Choroid plexus epithelial cell (primary cell): ENCODE results near the gene GRIA1.

Experiments used
- DNase-seq: peaks from one replicate; pipeline ENCODE4 v3.0.0-alpha.2; 2010; ENCODE audit warnings: low read depth
- H3K4me3 ChIP-seq: 2 replicates; pipeline ENCODE4 v1.5.1; 2011; ENCODE audit warnings: low read depth, mild to moderate bottlenecking, control low read depth, low read length, moderate library complexity
- CTCF ChIP-seq: conservative IDR thresholded peaks from 2 replicates; pipeline ENCODE4 v1.5.1; 2011; ENCODE audit warnings: low read depth, mild to moderate bottlenecking, control low read depth, inconsistent platforms, low read length, moderate library complexity

The GRIA1 gene

GRCh38 chr5:153696256-153696655 lies 205.8 kb downstream of the GRIA1 start:
- DNase-seq, result no peak
- no peak overlapping the region for H3K4me3 ChIP-seq
- TF ChIP-seq CTCF, result no peak

GRCh38 chr5:153699035-153699434 lies 208.6 kb downstream of the GRIA1 start:
- TF ChIP-seq CTCF, result no peak
- H3K4me3 ChIP-seq, result no peak overlapping the region
- DNase-seq, result no peak

- no peak for TF ChIP-seq CTCF
- no peak overlapping the region for H3K4me3 ChIP-seq
- DNase-seq, result no peak
Measured at GRCh38 chr5:153700940-153701339, 210.5 kb downstream of the GRIA1 start.

GRCh38 chr5:153702265-153702664 lies 211.8 kb downstream of the GRIA1 start:
- no peak for TF ChIP-seq CTCF
- no peak for DNase-seq
- no peak overlapping the region for H3K4me3 ChIP-seq

- no peak for TF ChIP-seq CTCF
- DNase-seq, result no peak
- H3K4me3 ChIP-seq, result no peak overlapping the region
Measured at GRCh38 chr5:153704110-153704509, 213.6 kb downstream of the GRIA1 start.

- no peak for TF ChIP-seq CTCF
- DNase-seq, result no peak
Measured at GRCh38 chr5:153707626-153708025, 217.2 kb downstream of the GRIA1 start.

GRCh38 chr5:153711755-153712154 lies 221.3 kb downstream of the GRIA1 start:
- peak; percentile 12 for DNase-seq
- H3K4me3 ChIP-seq, result no peak overlapping the region
- peak; percentile 36 for TF ChIP-seq CTCF

More at GRCh38 chr5:153707626-153708025, 217.2 kb downstream of the GRIA1 start:
- no peak overlapping the region for H3K4me3 ChIP-seq
